ENCODE measurements around the gene NIPBL. TPM values are rescaled to one million over a fixed set of nuclear protein-coding genes. Genes with fewer than 3 reads are reported as not detected.

Gene NIPBL
- total and polyA plus RNA-seq, 2 of the 13 experiments (the other 11 are each of a cell fraction or from before 2014, with no cell fraction given): 12.3 to 32.3 TPM

DNA sequence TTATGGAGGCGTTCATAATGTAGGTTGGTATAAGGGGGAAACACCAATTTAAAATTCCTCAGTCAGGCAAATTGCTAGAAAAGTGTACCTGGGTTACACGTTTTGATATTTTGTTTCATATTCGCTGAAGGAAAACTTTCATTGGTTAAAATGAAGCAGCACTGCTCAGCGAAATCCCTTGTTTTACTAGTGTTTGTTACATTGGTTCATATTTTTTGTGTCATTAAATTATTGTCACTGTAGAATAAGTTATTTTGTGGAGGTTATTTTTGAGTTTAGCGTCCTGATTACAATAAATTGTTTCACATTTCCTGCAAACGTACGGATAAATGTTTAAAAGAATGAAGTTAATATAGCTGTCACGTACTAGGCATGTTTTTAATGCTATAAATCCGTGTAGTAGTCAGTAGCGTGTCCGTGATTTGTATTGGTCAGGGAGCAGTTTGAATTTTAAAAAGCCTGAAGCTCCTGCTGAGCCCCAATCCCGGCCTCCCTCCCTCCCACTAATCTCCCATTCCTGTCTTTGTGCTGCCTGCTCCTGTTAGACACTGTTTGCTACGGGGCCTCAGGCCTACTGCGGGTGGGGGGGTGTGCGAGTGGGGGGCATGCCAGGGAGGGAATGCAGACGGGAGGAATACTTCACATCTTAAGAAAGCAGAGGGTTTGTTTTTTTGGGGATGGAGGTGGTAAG lies 2.0 kb downstream of the NIPBL start (continued):
- TF ChIP-seq, protein P1, sequence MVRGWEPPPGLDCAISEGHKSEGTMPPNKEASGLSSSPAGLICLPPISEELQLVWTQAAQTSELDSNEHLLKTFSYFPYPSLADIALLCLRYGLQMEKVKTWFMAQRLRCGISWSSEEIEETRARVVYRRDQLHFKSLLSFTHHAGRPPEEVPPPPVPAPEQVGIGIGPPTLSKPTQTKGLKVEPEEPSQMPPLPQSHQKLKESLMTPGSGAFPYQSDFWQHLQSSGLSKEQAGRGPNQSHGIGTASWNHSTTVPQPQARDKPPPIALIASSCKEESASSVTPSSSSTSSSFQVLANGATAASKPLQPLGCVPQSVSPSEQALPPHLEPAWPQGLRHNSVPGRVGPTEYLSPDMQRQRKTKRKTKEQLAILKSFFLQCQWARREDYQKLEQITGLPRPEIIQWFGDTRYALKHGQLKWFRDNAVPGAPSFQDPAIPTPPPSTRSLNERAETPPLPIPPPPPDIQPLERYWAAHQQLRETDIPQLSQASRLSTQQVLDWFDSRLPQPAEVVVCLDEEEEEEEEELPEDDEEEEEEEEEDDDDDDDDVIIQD (CRISPR knock-in tag; IDR thresholded peaks at IDR 0.05; ENCODE audit: low read depth): 0 out of 2 replicates have a peak, but pooled peaks have one; percentile 31
- TF ChIP-seq ZFY (CRISPR knock-in tag; IDR thresholded peaks at IDR 0.05) (0 out of 2 replicates have a peak, but pooled peaks have one; percentile 18), PRPF4 (IDR thresholded peaks at IDR 0.05; ENCODE audit: low read depth, low read length, poor library complexity, severe bottlenecking) (no peak), SRSF9 (IDR thresholded peaks at IDR 0.05; ENCODE audit: borderline replicate concordance, insufficient read depth, low read depth, low read length, poor library complexity, severe bottlenecking) (no peak), STAG1 (CRISPR knock-in tag; IDR thresholded peaks at IDR 0.05) (no peak), CAMTA2 (CRISPR knock-in tag; IDR thresholded peaks at IDR 0.05; ENCODE audit: borderline replicate concordance) (no peak), PHF5A (CRISPR knock-in tag; IDR thresholded peaks at IDR 0.05; ENCODE audit: low read depth, unreplicated experiment) (no peak), RCOR2 (CRISPR knock-in tag; IDR thresholded peaks at IDR 0.05) (no peak), ZNF672 (CRISPR knock-in tag; IDR thresholded peaks at IDR 0.05) (no peak), SALL1 (CRISPR knock-in tag; IDR thresholded peaks at IDR 0.05) (peak; percentile 23; the same call in 1 of the 2 replicates), ZNF431 (CRISPR knock-in tag; IDR thresholded peaks at IDR 0.05; ENCODE audit: borderline replicate concordance, low read depth) (no peak), KLF9 (CRISPR knock-in tag; IDR thresholded peaks at IDR 0.05; ENCODE audit: low read depth) (no peak), CENPX (CRISPR knock-in tag; IDR thresholded peaks at IDR 0.05) (no peak), ZNF678 (CRISPR knock-in tag; IDR thresholded peaks at IDR 0.05) (no peak), ZKSCAN8 (CRISPR knock-in tag; IDR thresholded peaks at IDR 0.05; ENCODE audit: borderline replicate concordance) (no peak), ZNF724P (CRISPR knock-in tag; IDR thresholded peaks at IDR 0.05; ENCODE audit: borderline replicate concordance) (no peak), SCMH1 (CRISPR knock-in tag; IDR thresholded peaks at IDR 0.05; ENCODE audit: borderline replicate concordance) (no peak)
- TF ChIP-seq, protein P2, sequence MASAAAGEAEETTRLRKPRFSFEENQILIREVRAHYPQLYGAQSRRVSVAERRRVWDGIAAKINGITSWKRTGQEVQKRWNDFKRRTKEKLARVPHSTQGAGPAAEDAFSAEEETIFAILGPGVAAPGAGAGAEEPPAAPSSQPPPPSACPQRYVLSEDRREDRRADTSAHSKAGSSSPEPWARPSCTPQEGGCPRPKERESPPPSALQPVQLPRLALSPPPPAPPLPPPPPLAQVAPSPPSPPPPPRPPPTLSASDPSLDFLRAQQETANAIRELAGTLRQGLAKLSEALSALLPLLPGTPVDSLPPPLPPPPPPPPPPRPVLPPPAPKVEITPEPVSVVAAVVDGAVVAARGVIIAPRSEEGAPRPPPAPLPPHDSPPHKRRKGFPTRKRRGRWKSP (CRISPR knock-in tag; IDR thresholded peaks at IDR 0.05): no peak
- TF ChIP-seq, protein P3, sequence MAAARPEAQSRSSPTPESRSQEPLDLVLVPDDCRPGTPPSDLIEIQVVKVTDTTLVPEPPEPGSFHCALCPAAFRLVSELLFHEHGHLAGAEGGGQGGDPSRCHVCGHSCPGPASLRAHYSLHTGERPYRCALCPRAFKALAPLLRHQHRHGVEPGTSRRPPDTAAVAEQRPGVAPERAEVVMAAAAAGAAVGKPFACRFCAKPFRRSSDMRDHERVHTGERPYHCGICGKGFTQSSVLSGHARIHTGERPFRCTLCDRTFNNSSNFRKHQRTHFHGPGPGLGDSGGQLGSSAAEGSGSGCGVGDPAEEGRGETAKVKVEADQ (CRISPR knock-in tag; IDR thresholded peaks at IDR 0.05; ENCODE audit: borderline replicate concordance): no peak
- TF ChIP-seq, protein P4, sequence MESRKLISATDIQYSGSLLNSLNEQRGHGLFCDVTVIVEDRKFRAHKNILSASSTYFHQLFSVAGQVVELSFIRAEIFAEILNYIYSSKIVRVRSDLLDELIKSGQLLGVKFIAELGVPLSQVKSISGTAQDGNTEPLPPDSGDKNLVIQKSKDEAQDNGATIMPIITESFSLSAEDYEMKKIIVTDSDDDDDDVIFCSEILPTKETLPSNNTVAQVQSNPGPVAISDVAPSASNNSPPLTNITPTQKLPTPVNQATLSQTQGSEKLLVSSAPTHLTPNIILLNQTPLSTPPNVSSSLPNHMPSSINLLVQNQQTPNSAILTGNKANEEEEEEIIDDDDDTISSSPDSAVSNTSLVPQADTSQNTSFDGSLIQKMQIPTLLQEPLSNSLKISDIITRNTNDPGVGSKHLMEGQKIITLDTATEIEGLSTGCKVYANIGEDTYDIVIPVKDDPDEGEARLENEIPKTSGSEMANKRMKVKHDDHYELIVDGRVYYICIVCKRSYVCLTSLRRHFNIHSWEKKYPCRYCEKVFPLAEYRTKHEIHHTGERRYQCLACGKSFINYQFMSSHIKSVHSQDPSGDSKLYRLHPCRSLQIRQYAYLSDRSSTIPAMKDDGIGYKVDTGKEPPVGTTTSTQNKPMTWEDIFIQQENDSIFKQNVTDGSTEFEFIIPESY (CRISPR knock-in tag; IDR thresholded peaks at IDR 0.05): no peak
- TF ChIP-seq, protein P5, sequence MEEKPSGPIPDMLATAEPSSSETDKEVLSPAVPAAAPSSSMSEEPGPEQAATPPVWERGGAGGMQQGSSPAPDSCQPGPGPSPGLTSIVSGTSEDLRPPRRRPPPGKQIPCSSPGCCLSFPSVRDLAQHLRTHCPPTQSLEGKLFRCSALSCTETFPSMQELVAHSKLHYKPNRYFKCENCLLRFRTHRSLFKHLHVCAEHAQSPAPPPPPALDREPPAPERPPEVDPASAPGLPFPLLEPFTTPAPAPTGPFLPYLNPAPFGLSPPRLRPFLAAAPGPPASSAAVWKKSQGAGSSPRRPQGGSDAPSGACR (CRISPR knock-in tag; IDR thresholded peaks at IDR 0.05): no peak
- TF ChIP-seq, protein P6, sequence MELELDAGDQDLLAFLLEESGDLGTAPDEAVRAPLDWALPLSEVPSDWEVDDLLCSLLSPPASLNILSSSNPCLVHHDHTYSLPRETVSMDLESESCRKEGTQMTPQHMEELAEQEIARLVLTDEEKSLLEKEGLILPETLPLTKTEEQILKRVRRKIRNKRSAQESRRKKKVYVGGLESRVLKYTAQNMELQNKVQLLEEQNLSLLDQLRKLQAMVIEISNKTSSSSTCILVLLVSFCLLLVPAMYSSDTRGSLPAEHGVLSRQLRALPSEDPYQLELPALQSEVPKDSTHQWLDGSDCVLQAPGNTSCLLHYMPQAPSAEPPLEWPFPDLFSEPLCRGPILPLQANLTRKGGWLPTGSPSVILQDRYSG (CRISPR knock-in tag; IDR thresholded peaks at IDR 0.05): 0 out of 2 replicates have a peak, but pooled peaks have one; percentile 2

All from HepG2 (cell line).